HG02759 (cell line): ENCODE measurements around the gene ZXDC.

Source experiments
- ATAC-seq: cut with Tn5 transposase; IDR thresholded peaks from one replicate; pipeline ENCODE4 v1.9.1; 2021; ENCODE audit warnings: mild to moderate bottlenecking, moderate library complexity; ENCODE audit not compliant: unreplicated experiment

ZXDC gene

GRCh38 chr3:126490619-126491018, 14.9 kb upstream of the ZXDC start:
- no peak for ATAC-seq

DNA sequence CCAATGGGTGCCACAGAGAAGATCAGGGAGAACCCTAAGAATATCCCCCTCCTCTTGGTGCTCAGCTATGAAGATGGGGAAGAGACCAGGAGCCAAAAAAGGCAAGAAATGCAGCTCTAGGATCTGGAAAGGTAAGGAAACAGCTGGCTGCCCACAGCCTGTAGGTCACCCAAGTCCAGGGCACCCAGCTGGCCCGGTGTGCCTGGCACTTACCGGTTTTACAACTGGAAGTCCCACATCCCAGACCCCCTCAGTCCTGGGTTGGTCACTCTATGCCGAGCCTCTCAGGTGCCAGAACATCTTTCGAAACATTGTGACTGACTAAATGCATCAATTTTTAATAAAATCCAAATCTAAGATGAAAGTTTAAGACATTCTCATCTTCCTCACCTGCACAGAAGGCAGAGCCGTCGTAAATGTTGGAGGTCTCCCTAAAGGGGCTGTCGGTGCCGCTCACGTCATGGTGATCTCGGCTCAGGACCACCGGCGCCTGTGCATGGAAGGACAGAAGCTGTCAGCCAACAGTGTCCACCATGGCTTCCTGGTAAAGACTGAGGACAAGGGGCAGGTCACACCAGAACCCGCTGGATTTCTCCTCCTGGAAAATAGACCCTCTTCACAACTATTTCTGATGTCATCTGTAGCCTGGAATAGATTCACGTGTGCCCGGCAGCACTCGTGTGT, 13.3 kb upstream of the ZXDC start:
- no peak for ATAC-seq

- ATAC-seq, result no peak
Observed at GRCh38 chr3:126488185-126488584, 12.5 kb upstream of the ZXDC start.

- ATAC-seq, result no peak
Observed at GRCh38 chr3:126487151-126487771, 11.6 kb upstream of the ZXDC start.

GRCh38 chr3:126486360-126486847, 10.7 kb upstream of the ZXDC start:
- no peak for ATAC-seq

- no peak for ATAC-seq
Observed at GRCh38 chr3:126485956-126486355, 10.3 kb upstream of the ZXDC start.

- ATAC-seq, result no peak
Observed at GRCh38 chr3:126485176-126485897, 9.6 kb upstream of the ZXDC start.

DNA sequence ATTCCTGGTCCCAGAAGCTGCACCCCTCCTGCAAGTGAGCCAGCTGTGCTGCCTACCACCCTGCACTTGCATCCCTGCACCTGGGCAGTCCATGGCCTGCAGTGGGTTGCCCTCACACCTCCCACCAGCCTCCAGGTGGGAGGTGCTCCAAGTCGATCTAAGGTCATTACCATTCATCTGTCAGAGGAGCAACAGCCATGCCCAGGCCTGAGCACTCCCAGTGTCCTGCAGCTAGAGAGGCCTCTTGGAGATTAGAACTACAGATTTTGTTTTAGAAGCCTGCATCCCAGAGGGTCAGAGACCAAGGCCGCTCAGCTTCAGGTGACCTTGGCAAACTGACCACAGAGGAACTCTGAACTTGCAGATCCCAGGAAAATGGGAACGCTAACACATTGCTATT, 9.0 kb upstream of the ZXDC start:
- ATAC-seq, result no peak

DNA sequence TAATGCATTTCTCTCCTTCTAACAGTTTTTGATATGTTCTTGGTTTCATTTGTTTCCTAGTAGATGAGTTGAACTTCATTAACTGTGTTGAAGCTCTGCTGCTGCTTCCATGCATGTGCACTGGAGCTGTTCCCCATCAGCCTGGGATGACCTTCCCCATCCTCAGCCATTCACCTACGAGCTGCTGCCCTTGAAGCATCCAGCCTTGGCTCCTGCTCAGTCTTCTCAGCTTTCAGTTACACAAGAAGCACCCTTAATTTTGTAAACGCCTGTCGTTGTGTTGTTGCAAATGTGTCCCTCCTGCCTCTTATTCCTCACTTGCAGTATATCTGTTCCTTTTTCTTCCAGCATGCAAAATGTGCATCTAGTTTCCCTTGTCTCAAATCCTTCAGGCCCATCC, 8.5 kb upstream of the ZXDC start:
- ATAC-seq, result no peak

DNA sequence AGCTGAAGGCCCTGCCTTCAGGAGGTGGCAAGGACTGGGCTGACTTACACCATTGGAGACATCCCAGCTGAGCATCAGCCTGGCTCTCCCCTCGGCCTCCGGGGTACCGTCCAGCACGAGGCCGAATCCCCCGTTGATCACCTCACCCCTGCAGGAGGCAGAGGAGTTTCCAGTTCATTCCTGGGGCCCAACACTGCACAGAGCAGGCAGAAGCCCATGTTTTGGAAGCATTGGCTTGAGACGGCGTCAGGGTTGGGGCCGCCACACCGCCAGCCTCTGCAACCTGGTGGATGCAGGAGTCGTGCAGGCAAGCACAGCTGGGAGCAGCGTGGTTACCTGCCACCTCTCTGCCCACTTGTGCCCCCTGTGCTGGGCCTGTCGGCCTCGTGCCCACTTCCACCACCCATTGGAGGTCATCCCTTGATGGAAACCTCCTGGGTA, 7.7 kb upstream of the ZXDC start:
- ATAC-seq, result no peak

GRCh38 chr3:126482503-126483255, 7.0 kb upstream of the ZXDC start:
- ATAC-seq, result no peak

- no peak for ATAC-seq
Observed at GRCh38 chr3:126481808-126482502, 6.3 kb upstream of the ZXDC start.

GRCh38 chr3:126480861-126481260, 5.2 kb upstream of the ZXDC start:
- no peak for ATAC-seq

- ATAC-seq, result no peak
Observed at GRCh38 chr3:126480206-126480605, 4.5 kb upstream of the ZXDC start.

DNA sequence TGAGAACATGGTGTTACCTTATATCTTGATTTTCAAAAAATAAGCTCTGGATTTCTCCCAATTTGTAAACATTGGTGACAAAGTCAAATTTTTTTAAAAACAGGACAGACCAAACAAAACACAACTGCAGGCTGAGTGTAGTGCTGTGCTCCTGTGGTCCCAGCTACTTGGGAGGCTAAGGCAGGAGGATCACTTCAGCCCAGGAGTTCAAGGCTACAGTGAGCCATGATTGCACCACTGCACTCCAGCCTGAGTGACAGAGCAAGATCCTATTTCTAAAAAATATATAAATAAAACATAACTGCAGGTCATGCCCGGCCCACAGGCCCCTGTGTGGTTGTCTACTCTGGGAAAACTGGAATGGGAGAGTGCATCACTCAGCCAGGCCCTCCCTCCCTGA, 4.0 kb upstream of the ZXDC start:
- ATAC-seq, result no peak

- ATAC-seq, result no peak
Observed at GRCh38 chr3:126478581-126479310, 3.1 kb upstream of the ZXDC start.

DNA sequence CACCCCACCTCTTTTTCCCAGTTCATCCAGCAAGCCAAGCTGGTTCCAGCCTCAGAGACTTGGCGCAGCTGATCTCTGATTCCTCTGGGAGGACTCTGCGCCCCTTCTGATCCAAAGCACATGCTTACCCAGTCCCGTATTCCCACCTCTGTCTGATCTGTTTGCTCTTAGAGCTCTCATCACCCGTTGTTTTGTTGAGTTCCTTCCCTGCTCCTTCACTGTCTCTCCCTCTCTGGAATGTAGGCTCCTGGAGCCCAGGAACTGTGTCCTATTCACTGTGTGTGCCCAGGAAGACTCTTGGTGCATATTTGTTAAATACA, 1.3 kb upstream of the ZXDC start:
- no peak for ATAC-seq

GRCh38 chr3:126476166-126477060, 722 bp upstream of the ZXDC start:
- peak; percentile 27 for ATAC-seq
